Hematopoietic multipotent progenitor cell treated with erythropoietin and hydrocortisone succinate and interleukin-3 and kit ligand, for 8 days (in vitro differentiated cells): ENCODE measurements around the gene CEP104.
A peak's percentile ranks its signal among the peaks of the same experiment; 100 is the strongest.

ENCODE experiments used
- DNase-seq: peaks from one replicate; pipeline ENCODE4 v3.0.0-alpha.2; 2015

The CEP104 gene

GRCh38 chr1:3775490-3776230 is 81.4 kb downstream of the CEP104 start:
- DNase-seq = peak; percentile 93

GRCh38 chr1:3774946-3775489 is 82.0 kb downstream of the CEP104 start:
- DNase-seq = peak; percentile 97

GRCh38 chr1:3774276-3774945 is 82.6 kb downstream of the CEP104 start:
- no peak for DNase-seq

GRCh38 chr1:3773572-3774275 is 83.3 kb downstream of the CEP104 start:
- peak; percentile 55 for DNase-seq

- DNase-seq = peak; percentile 70
Observed at GRCh38 chr1:3772715-3773571, 84.1 kb downstream of the CEP104 start, which contains the start of gene SMIM1. Gene SMIM1, plus strand, starts transcription at chr1:3772749. Its CDS starts 2,625 bp downstream, at chr1:3775374.

- DNase-seq = peak; percentile 87
Observed at GRCh38 chr1:3772027-3772714, 84.8 kb downstream of the CEP104 start.

GRCh38 chr1:3771108-3772026 is 85.6 kb downstream of the CEP104 start:
- peak; percentile 40 for DNase-seq

- DNase-seq = no peak
Observed at GRCh38 chr1:3770047-3770765, 86.8 kb downstream of the CEP104 start.

- DNase-seq = no peak
Observed at GRCh38 chr1:3768811-3769390, 88.1 kb downstream of the CEP104 start.

- DNase-seq = no peak
Observed at GRCh38 chr1:3767328-3767925, 89.6 kb downstream of the CEP104 start.

- no peak for DNase-seq
Observed at GRCh38 chr1:3763351-3764125, 93.5 kb downstream of the CEP104 start.

GRCh38 chr1:3762873-3763228 is 94.2 kb downstream of the CEP104 start:
- DNase-seq = no peak

GRCh38 chr1:3762151-3762872 is 94.7 kb downstream of the CEP104 start:
- no peak for DNase-seq
